DND-41 (cell line): ENCODE data around the gene SLC39A11.
"Not testable (repeated sequence)": the region's sequence is repeated elsewhere in the genome, so short reads cannot be mapped to it uniquely, and the experiment has no call there.

ENCODE experiments used
- ATAC-seq: fragments of 200-7000 bp; cut with Tn5 transposase; 3 replicates; pipeline ENCODE4 v1.9.1; 2021; ENCODE audit warnings: low read depth; ENCODE audit not compliant: insufficient read depth
- DNase-seq: peaks from one replicate; pipeline ENCODE4 v3.0.0-alpha.2; 2020
- H2AFZ ChIP-seq: 2 replicates; pipeline ENCODE4 v1.6.0; 2012; ENCODE audit warnings: low read depth, low read length
- H3K27ac ChIP-seq: 2 replicates; pipeline ENCODE4 v1.5.1; 2012; ENCODE audit warnings: low read length, inconsistent platforms
- H3K27me3 ChIP-seq: fragments of 200-600 bp; sonication (generic); 2 replicates; pipeline ENCODE4 v1.6.0; 2012; ENCODE audit warnings: low read length, mild to moderate bottlenecking, inconsistent platforms; ENCODE audit not compliant: insufficient read depth, poor library complexity
- H3K36me3 ChIP-seq: 2 replicates; pipeline ENCODE4 v1.5.1; 2012; ENCODE audit warnings: low read length, inconsistent platforms; ENCODE audit not compliant: insufficient read depth
- H3K4me1 ChIP-seq: 2 replicates; pipeline ENCODE4 v1.5.1; 2012; ENCODE audit warnings: mild to moderate bottlenecking, low read length; ENCODE audit not compliant: insufficient read depth
- H3K4me2 ChIP-seq: 2 replicates; pipeline ENCODE4 v1.6.0; 2012; ENCODE audit warnings: mild to moderate bottlenecking, moderate library complexity, low read length, inconsistent platforms; ENCODE audit not compliant: insufficient read depth
- H3K4me3 ChIP-seq, 2 experiments: fragments of 200-600 bp in 1 of 2; shearing (Covaris generic) in 1 of 2; 2 replicates each; pipeline ENCODE4 v1.5.1; 2012 to 2016; ENCODE audit warnings: inconsistent platforms in 2 of 2, low read length in 2 of 2, mild to moderate bottlenecking in 2 of 2, low read depth in 1 of 2, moderate library complexity in 1 of 2
- H3K79me2 ChIP-seq: 2 replicates; pipeline ENCODE4 v1.6.0; 2012; ENCODE audit warnings: low read length, inconsistent platforms; ENCODE audit not compliant: insufficient read depth
- H3K9ac ChIP-seq: 2 replicates; pipeline ENCODE4 v1.6.0; 2012; ENCODE audit warnings: low read depth, mild to moderate bottlenecking, inconsistent platforms, low read length, moderate library complexity
- H3K9me3 ChIP-seq: 2 replicates; pipeline ENCODE4 v1.5.1; 2012; ENCODE audit warnings: low read length, moderate library complexity, mild to moderate bottlenecking, inconsistent platforms; ENCODE audit not compliant: insufficient read depth, severe bottlenecking
- H4K20me1 ChIP-seq: 2 replicates; pipeline ENCODE4 v1.6.0; 2012; ENCODE audit warnings: low read length; ENCODE audit not compliant: insufficient read depth
- CTCF ChIP-seq: IDR thresholded peaks from 2 replicates; pipeline ENCODE4 v1.5.1; 2012; ENCODE audit warnings: borderline replicate concordance, low read length, moderate library complexity, mild to moderate bottlenecking; ENCODE audit not compliant: poor library complexity, severe bottlenecking; ENCODE audit errors: extremely low read depth
- EZH2 ChIP-seq: IDR thresholded peaks from 3 replicates; pipeline ENCODE4 v1.6.1; 2012; ENCODE audit warnings: borderline replicate concordance, low read depth, mild to moderate bottlenecking, moderate library complexity, low read length, inconsistent platforms; ENCODE audit not compliant: severe bottlenecking

Gene SLC39A11

GRCh38 chr17:72764632-72765041 lies 327.9 kb downstream of the SLC39A11 start:
- Histone ChIP-seq H3K4me3 (no peak overlapping the region), H3K79me2 (no peaks in the 10 kb centered on the region), H3K27ac (no peak overlapping the region), H3K9me3 (no peaks in the 10 kb centered on the region), H3K27me3 (no peaks in the 10 kb centered on the region), H3K36me3 (no peaks in the 10 kb centered on the region), H3K4me1 (no peaks in the 10 kb centered on the region), H2AFZ (no peak overlapping the region), H4K20me1 (no peaks in the 10 kb centered on the region), H3K4me2 (no peak overlapping the region), H3K9ac (no peak overlapping the region)
- DNase-seq (no peak), ATAC-seq (no peak)
- no peak for TF ChIP-seq EZH2
- TF ChIP-seq CTCF: no peak

GRCh38 chr17:72763981-72764380 lies 328.5 kb downstream of the SLC39A11 start:
- Histone ChIP-seq H2AFZ (no peak overlapping the region), H3K4me1 (no peaks in the 10 kb centered on the region), H4K20me1 (no peaks in the 10 kb centered on the region), H3K9ac (no peak overlapping the region), H3K4me3 (no peak overlapping the region), H3K79me2 (no peaks in the 10 kb centered on the region), H3K36me3 (no peaks in the 10 kb centered on the region), H3K27me3 (no peaks in the 10 kb centered on the region), H3K4me2 (no peak overlapping the region), H3K27ac (no peak overlapping the region), H3K9me3 (no peaks in the 10 kb centered on the region)
- TF ChIP-seq EZH2 (no peak), CTCF (no peak)
- no peak for ATAC-seq
- no peak for DNase-seq

GRCh38 chr17:72761893-72762575 lies 330.5 kb downstream of the SLC39A11 start:
- H3K4me2 ChIP-seq, H3K4me1 ChIP-seq, DNase-seq, H3K27me3 ChIP-seq, H3K27ac ChIP-seq, H4K20me1 ChIP-seq, H3K36me3 ChIP-seq, H3K9me3 ChIP-seq, H3K79me2 ChIP-seq, H2AFZ ChIP-seq, H3K4me3 ChIP-seq, ATAC-seq, H3K9ac ChIP-seq: not testable (repeated sequence)

- Histone ChIP-seq H3K79me2 (no peaks in the 10 kb centered on the region), H3K4me3 (no peak overlapping the region), H2AFZ (no peak overlapping the region), H3K27me3 (no peaks in the 10 kb centered on the region), H3K36me3 (no peaks in the 10 kb centered on the region), H3K9ac (no peak overlapping the region), H3K9me3 (peaks cover under 1% of the 10 kb centered on the region), H3K4me1 (no peaks in the 10 kb centered on the region), H3K27ac (no peak overlapping the region), H3K4me2 (no peak overlapping the region), H4K20me1 (no peaks in the 10 kb centered on the region)
- TF ChIP-seq EZH2 (no peak), CTCF (no peak)
- DNase-seq (no peak), ATAC-seq (no peak)
These were observed 331.1 kb downstream of the SLC39A11 start for GRCh38 chr17:72761431-72761830.
